ENCODE measurements around the gene DNAJC6.

- TF ChIP-seq CTCF (IDR thresholded peaks at IDR 0.05), result no peak
- no peak for TF ChIP-seq POLR2A (IDR thresholded peaks at IDR 0.05)
Observed at GRCh38 chr1:65330021-65330420, 20.7 kb downstream of the DNAJC6 start.
